Effector CD8-positive, alpha-beta T cell (primary cell): ENCODE measurements around the gene DYNLL2.
"Not testable (repeated sequence)": the region's sequence is repeated elsewhere in the genome, so short reads cannot be mapped to it uniquely, and the experiment has no call there.

ENCODE experiments used
- DNase-seq: peaks from one replicate; lab custom pipeline; 2025; lab: John Stamatoyannopoulos, UW

The DYNLL2 gene

GRCh38 chr17:58072862-58073261 lies 10.4 kb upstream of the DYNLL2 start:
- DNase-seq: no peak

DNA sequence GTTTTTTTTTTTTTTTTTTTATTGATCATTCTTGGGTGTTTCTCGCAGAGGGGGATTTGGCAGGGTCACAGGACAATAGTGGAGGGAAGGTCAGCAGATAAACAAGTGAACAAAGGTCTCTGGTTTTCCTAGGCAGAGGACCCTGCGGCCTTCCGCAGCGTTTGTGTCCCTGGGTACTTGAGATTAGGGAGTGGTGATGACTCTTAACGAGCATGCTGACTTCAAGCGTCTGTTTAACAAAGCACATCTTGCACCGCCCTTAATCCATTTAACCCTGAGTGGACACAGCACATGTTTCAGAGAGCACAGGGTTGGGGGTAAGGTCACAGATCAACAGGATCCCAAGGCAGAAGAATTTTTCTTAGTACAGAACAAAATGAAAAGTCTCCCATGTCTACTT lies 10.0 kb upstream of the DYNLL2 start:
- DNase-seq: not testable (repeated sequence)

DNA sequence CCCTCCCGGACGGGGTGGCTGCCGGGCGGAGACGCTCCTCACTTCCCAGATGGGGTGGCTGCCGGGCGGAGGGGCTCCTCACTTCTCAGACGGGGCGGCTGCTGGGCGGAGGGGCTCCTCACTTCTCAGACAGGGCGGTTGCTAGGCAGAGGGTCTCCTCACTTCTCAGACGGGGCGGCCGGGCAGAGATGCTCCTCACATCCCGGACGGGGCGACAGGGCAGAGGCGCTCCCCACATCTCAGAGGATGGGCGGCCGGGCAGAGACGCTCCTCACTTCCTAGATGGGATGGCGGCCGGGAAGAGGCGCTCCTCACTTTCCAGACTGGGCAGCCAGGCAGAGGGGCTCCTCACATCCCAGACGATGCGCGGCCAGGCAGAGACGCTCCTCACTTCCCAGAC lies 8.8 kb upstream of the DYNLL2 start:
- not testable (repeated sequence) for DNase-seq

DNA sequence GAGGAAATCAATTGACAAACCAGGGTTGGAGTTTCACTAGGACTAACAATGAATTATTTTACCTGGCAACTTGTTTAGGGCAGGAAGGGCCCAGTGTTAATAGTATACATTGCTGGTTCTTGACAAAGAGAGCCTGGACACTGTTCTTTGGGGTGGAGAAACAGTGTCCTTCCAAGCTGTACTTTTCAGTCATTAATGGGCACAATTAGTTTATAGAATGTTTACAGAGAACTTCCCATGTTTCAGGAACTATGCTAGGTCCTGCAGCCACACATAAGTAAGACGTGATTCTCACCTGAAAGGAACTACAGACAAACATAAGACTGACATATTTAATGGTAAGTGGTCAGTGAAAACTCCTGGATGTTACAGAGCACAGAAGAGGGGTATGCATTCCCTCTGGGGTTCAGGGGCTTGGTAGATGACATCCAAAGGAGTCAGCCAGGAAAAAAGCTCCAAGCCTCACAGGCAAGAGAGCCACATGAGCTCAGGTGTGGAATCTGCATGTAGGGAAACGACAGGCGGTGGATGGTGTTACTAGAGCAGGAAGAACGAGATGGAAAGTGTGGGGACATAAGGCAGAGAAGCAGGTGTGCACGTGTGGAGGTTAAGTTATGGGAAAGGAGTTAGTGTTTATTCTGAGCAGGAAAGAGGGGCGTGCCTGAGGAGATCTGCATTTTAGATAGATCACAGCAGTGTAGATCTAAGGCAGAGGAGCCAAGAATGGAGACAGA lies 3.8 kb upstream of the DYNLL2 start:
- no peak for DNase-seq

GRCh38 chr17:58081646-58082340 lies 1.4 kb upstream of the DYNLL2 start:
- no peak for DNase-seq

DNA sequence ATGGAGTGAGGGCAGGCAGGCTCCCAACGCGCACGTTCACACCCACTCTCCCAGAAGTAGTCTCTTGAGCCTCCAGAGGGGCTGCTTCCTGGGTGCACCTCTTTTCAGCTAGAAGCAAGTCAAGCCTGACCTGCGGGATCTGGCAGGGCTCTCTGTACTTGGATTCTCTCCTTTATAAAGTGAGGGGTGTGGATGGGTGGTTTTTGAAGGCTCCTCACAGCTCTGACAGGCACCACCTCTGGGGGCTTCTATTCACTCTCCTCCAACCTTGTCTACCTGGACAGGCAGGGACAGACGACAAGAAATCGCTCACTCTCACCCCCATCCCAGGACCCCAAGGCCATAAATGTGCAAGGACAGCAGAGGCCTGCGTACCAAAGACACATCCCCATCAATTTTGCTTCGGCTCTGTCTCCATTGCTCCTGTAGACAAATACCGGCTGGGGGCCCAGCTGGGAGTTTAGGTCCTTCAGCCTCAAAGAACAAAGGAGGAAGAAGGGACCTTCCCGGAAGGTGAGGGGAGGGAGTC lies 814 bp upstream of the DYNLL2 start:
- no peak for DNase-seq

DNA sequence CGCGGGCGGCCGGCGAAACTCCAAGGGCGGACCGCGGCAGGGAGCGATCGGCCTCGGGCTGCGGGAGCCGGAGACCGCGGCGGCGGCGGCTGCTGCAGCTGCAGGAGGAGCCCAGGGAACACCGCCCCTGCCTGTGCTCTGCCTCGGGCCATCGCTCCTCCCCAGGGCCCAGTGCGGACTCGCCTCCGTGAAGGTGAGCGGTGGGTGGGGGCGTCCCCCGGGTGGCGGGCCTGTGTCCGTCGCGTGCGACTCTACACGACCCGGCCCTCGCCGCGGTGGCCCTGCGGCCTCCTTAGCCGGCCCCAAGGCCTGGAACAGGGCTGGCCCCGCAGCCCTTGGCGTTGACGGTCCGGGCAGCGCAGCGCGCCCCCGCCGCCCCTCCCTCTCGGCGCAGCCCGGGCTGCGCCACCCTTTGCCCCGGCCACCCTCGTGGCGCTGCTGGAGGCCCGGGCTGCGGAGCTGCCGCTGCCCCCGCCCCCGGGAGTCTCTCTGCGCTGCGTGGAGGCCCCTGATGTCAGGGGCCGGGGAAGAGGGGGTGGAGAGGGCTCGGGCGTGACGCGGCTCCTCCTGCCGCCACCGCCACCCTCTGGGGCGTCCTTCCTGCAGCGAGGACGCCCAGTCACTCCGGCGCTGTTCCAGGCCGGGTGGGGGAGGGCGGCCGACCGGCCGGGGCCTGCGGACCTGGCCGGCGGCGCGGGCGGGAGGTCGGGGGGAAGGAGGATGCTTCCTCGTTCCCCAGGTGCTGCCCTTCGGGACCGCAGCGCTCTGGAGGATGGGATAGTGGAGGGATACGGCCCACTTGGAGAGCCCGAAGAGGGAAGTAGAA lies 485 bp downstream of the DYNLL2 start:
- peak; percentile 44 for DNase-seq

GRCh38 chr17:58084317-58084981 lies 1.2 kb downstream of the DYNLL2 start:
- DNase-seq: peak; percentile 44

DNA sequence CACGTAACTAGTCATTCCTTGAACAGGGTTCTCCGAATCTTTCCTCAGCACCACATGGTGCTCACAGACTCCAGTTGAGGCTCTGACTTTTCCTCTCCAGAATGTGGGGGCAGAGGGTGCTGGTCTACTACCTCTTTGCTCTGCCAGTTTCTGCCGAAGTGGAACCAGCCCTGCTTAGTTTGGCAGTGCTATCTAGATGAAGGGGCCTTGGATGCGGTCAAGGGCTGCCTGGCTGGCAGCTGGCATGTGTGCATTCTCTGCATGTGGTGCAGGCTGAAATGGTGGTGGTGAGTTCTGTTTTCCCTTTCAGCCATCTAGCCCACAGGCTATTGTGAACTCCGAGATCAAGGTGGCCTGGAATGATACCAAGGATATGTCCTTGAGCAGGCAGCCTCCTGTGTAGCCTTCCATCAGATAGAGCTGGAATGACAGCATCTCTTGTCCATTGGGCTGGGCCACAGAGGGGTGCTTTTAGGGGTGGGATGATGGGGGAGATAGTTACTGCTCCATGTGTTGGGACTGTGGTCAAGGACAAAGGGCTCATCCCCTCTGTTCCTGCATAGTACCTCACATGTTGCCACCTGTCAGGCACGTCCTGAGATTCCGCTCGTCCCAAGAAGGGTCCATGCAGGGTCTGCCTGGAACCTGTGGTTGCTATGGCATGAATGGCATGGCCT lies 2.0 kb downstream of the DYNLL2 start:
- DNase-seq: no peak

DNA sequence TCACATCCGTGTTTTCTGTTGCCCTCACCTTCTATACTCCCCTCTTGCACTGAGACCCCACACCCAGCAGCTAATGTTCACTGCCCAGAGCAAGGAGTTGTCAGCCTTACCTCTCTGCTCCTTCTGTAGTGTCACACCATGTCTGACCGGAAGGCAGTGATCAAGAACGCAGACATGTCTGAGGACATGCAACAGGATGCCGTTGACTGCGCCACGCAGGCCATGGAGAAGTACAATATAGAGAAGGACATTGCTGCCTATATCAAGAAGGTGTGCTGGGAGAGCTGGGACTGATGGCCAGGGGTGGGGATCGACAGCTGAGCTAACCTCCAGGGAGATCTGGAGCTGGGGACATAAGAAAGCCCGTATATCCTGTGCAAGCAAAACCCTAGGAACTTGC lies 3.7 kb downstream of the DYNLL2 start:
- DNase-seq: no peak

DNA sequence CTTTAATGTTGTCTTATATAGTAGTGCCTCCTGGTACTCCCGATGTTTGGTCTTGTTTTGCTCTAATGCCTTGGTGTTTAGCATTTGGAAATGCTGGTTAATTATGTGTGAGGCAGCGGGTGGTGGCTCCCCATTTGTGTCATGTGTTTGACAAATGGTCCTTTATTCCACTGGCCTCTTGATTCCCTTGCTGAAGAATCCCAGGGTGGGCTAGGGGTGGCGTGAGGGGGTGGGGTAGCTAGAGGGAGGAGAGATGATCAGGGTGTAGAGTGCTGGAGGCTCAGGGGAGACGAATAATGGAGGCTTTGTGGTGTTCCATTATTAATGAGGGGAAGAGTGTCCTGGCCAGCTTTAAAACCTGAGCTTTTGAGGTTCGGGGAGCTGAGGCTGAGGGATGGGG lies 5.4 kb downstream of the DYNLL2 start:
- no peak for DNase-seq

DNA sequence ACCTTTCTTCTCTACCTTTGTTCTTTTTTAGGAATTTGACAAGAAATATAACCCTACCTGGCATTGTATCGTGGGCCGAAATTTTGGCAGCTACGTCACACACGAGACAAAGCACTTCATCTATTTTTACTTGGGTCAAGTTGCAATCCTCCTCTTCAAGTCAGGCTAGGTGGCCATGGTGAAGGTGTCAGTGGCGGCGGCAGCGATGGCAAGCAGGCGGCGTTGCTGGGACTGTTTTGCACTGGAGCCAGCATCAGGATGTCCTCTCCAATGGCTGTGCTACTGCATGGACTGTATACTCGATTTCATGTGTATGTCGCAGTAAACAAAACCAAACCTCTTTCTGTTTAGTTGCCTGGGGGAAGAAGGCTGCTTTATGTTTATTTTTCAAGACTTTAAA lies 5.9 kb downstream of the DYNLL2 start:
- DNase-seq: no peak

GRCh38 chr17:58091024-58091567 lies 7.9 kb downstream of the DYNLL2 start:
- no peak for DNase-seq

DNA sequence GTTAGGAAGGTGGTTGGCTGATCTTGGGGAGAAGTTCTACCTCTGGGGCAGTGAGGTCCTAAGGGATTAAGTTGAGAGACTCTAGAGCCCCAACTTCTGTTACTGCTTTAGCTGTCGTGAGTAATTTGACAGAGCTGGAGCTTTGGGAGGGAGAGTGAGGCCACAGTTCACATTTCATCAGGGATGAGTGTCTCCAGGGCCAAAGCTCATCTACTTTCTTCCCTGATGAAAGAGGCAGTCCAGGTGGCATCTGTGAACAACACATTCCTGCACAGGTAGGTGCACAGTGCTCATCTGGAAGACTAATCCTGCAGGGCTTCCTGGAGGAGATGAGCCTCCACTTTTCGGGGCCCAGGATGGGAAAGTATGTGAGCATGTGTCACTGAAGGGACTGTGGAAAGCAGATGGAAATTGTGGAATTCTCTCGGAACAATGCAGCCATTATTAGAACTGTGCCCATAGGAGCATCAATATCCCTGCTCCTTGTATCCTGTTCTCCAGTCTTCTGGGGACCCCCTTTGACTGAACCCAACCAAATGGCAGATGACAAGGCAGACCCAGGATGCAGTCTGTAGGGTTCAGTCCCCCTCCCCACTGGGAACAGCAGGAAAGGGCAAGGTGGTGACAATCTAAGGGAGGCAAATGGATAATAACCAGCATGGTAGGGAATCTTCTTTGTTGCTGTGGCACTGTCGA lies 9.0 kb downstream of the DYNLL2 start:
- no peak for DNase-seq

GRCh38 chr17:58092797-58093385 lies 9.7 kb downstream of the DYNLL2 start:
- no peak for DNase-seq

DNA sequence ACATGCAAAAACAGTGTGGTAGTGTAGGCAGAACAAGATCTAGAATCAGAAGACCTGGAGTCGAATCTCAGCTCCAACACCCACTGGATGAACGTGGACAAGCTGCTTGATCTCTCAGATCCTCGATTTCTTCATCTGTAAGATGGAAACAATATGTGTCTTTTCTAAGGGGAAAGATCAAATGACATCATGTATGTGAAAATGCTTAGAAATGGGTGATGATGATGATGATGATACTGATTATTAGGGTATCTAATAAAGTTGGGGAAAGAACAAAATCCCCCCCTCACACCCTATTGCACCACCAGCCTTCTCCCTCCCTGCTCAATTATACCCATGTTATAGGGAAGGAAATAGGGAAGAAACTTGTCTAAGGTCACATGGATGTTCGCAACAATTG lies 10.9 kb downstream of the DYNLL2 start:
- DNase-seq: no peak

DNA sequence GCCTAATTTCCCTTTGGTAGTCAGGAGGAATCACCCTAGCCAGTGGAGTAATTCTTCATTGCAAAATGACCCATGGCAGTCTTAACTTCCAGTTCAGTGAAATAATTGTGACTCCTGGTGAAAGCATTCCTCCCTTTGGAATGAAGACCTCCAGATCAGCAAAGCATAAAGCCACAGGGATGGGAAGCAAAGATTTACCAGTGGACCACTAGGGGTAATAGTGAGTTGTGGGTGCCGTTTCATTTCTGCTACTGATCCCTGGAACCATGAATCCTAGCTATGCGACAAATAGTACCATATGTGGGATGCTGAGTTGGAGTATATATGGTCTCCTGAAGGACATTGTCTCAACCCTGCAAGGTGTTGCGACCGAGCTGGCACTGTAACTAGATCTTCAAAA lies 13.7 kb downstream of the DYNLL2 start:
- no peak for DNase-seq

DNA sequence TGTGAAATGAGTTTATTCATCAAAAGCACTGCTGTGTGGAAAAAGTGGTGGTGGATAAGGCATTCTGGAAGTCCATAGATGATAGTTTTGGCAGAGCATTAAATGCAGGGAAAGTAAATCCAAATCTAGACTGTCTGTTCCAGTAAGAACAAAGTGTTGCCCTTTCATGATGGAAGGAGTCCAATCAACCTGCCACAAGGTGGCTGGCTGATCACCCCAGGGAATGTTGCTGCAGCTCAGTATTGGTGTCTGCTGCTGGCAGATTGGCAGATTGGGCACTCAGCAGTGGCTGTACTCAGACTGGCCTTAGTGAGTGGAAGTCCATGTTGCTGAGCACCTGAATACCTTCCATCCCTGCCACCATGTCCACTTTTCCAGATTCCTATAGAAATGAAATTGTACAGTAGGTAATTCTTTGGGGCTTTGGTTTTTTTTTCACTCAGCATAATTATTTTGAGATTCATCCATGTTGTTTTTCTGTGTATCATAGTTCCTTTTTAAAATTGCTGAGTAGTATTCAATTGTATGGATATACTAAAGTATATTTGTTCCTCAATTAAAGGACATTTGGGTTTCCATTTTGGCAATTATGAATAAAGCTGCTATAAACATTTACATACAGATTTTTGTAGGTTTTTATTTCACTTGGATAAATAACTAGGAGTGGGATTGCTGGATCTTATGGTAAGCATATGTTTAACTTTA lies 14.3 kb downstream of the DYNLL2 start:
- DNase-seq: no peak

DNA sequence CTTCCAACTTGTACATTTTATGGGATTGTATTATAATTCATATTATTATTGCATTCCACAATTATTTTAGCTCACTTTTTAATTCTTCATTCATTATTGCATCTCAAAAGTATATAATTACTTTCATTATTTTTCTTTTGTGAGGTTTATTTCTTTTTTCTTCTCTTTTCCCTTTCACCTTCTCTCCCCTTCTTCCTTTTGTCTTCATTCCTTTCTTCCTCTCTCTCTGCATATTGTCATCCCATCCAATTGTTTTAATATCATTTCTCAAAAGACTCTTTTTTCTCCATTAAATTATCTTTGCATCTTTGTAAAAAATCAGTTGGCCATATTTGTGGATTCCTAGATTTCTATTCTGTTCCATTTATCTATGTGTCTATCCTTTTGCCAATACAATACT lies 17.3 kb downstream of the DYNLL2 start:
- no peak for DNase-seq
